Neural cell (in vitro differentiated cells): ENCODE data around the gene METAP2. TPM values are rescaled to one million over a fixed set of nuclear protein-coding genes. Genes with fewer than 3 reads are reported as not detected.

Source experiments
- H2AFZ ChIP-seq: fragments of 200-600, 300-800 bp; sonication (generic), shearing (Covaris generic); 2 replicates; pipeline ENCODE4 v1.6.0; 2014; ENCODE audit warnings: low read depth, mild to moderate bottlenecking, antibody characterized with exemption, low read length, moderate library complexity
- H3F3A ChIP-seq: fragments of 200-600 bp; shearing (Covaris generic); 2 replicates; pipeline ENCODE4 v1.6.1; 2016; ENCODE audit warnings: mild to moderate bottlenecking, moderate library complexity, mixed read lengths, antibody characterized with exemption, low read length; ENCODE audit not compliant: insufficient read depth, poor library complexity, severe bottlenecking
- H3K27ac ChIP-seq: fragments of 200-600, 300-800 bp; sonication (generic), shearing (Covaris generic); 2 replicates; pipeline ENCODE4 v1.5.1; 2014; ENCODE audit warnings: mild to moderate bottlenecking, low read length, moderate library complexity
- H3K27me3 ChIP-seq: fragments of 300-800, 200-600 bp; sonication (generic), shearing (Covaris generic); 2 replicates; pipeline ENCODE4 v1.6.0; 2014; ENCODE audit warnings: mild to moderate bottlenecking, low read depth, low read length, moderate library complexity; ENCODE audit not compliant: insufficient read depth
- H3K36me3 ChIP-seq: fragments of 300-800, 200-600 bp; sonication (generic), shearing (Covaris generic); 2 replicates; pipeline ENCODE4 v1.5.1; 2014; ENCODE audit warnings: mild to moderate bottlenecking, antibody characterized with exemption, low read length, moderate library complexity; ENCODE audit not compliant: insufficient read depth
- H3K4me2 ChIP-seq: fragments of 300-800, 200-600 bp; sonication (generic), shearing (Covaris generic); 2 replicates; pipeline ENCODE4 v1.6.0; 2014; ENCODE audit warnings: mild to moderate bottlenecking, low read length
- H3K4me3 ChIP-seq: fragments of 300-800, 200-600 bp; sonication (generic), shearing (Covaris generic); 2 replicates; pipeline ENCODE4 v1.5.1; 2014; ENCODE audit warnings: mild to moderate bottlenecking, low read length, moderate library complexity
- H3K79me2 ChIP-seq: fragments of 200-600 bp; shearing (Covaris generic); replicated peaks from 2 replicates; pipeline ENCODE4 v1.6.0; 2014; ENCODE audit warnings: mild to moderate bottlenecking, low read length, moderate library complexity; ENCODE audit not compliant: insufficient read depth
- H3K9ac ChIP-seq: fragments of 300-800, 200-600 bp; sonication (generic), shearing (Covaris generic); 2 replicates; pipeline ENCODE4 v1.6.1; 2016; ENCODE audit warnings: mild to moderate bottlenecking, low read length, mixed read lengths
- H3K9me2 ChIP-seq: fragments of 200-600 bp; shearing (Covaris generic); 2 replicates; pipeline ENCODE4 v1.6.1; 2016; ENCODE audit warnings: mild to moderate bottlenecking, low read length, mixed read lengths; ENCODE audit not compliant: insufficient read depth
- H3K9me3 ChIP-seq: fragments of 200-600, 300-800 bp; sonication (generic), shearing (Covaris generic); 2 replicates; pipeline ENCODE4 v1.6.1; 2016; ENCODE audit warnings: mild to moderate bottlenecking, mixed run types, low read length, moderate library complexity, mixed read lengths
- H4K20me1 ChIP-seq: fragments of 200-600 bp; shearing (Covaris generic); 2 replicates; pipeline ENCODE4 v1.6.1; 2016; ENCODE audit warnings: mild to moderate bottlenecking, mixed run types; ENCODE audit not compliant: insufficient read depth
- EP300 ChIP-seq: fragments of 450-650 bp; conservative IDR thresholded peaks from 2 replicates; pipeline ENCODE4 v1.6.1; 2014; ENCODE audit warnings: antibody characterized with exemption, mild to moderate bottlenecking, moderate library complexity; ENCODE audit not compliant: poor library complexity, severe bottlenecking
- EZH2 ChIP-seq: fragments of 200-600, 300-800 bp; shearing (Covaris generic), sonication (generic); IDR thresholded peaks from 2 replicates; pipeline ENCODE4 v1.6.1; 2014; ENCODE audit warnings: antibody characterized with exemption, low read length, borderline replicate concordance, mild to moderate bottlenecking; ENCODE audit not compliant: insufficient read depth, poor library complexity, severe bottlenecking
- MXI1 ChIP-seq: fragments of 450-650 bp; conservative IDR thresholded peaks from 2 replicates; pipeline ENCODE4 v1.6.1; 2014; ENCODE audit warnings: antibody characterized with exemption, mild to moderate bottlenecking; ENCODE audit not compliant: poor library complexity, severe bottlenecking
- POLR2AphosphoS5 ChIP-seq: IDR thresholded peaks from 2 replicates; pipeline ENCODE4 v1.6.1; 2012
- RAD21 ChIP-seq: fragments of 450-650 bp; conservative IDR thresholded peaks from 2 replicates; pipeline ENCODE4 v1.6.1; 2014; ENCODE audit warnings: antibody characterized with exemption, mild to moderate bottlenecking, moderate library complexity
- SMC3 ChIP-seq: fragments of 450-650 bp; conservative IDR thresholded peaks from 2 replicates; pipeline ENCODE4 v1.6.1; 2014; ENCODE audit warnings: antibody characterized with exemption, mild to moderate bottlenecking, moderate library complexity; ENCODE audit not compliant: poor library complexity
- TAF1 ChIP-seq: IDR thresholded peaks from 2 replicates; pipeline ENCODE4 v1.6.1; 2012; ENCODE audit warnings: low read depth
- polyA plus RNA-seq: library from polyadenylated mRNA; depleted of rRNA; stranded (reverse); fragments of >200 nt; gene quantifications from 2 replicates; pipeline ENCODE4 v1.2.3, GENCODE V29; 2014
- TF ChIP-seq, protein P1 (sequence below): fragments of 450-650 bp; IDR thresholded peaks from 2 replicates; pipeline ENCODE4 v1.5.1; 2014; ENCODE audit warnings: antibody characterized with exemption, mild to moderate bottlenecking, moderate library complexity; ENCODE audit not compliant: poor library complexity, severe bottlenecking
- TF ChIP-seq, protein P2 (sequence below): IDR thresholded peaks from 2 replicates; pipeline ENCODE4 v1.6.1; 2012; ENCODE audit warnings: borderline replicate concordance

METAP2 gene
- polyA plus RNA-seq, 1 donor from 2014 or later, result 78.0 TPM

DNA sequence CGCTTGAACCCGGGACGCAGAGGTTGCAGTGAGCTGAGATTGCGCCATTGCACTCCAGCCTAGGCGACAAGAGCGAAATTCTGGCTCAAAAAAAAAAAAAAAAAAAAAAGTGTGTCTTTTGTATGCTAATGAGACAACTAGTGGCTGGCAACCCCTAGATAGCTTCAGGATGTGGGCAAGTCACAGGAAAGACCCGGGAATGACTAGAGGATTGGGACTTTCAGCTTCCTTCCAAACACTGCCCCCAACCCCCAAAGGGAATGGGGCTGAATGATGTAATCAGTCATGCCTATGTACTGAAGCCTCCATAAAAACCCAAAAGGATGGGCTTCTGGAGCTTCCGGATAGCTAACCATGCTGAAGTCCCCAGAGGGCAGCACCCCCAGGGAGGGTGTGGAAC is 48.7 kb downstream of the METAP2 start:
- Histone ChIP-seq H3K9me2 (no peaks in the 10 kb centered on the region), H3K9ac (no peak overlapping the region), H3K27me3 (no peaks in the 10 kb centered on the region), H3K4me2 (no peak overlapping the region), H2AFZ (no peak overlapping the region), H3K9me3 (no peaks in the 10 kb centered on the region), H3K27ac (no peak overlapping the region), H4K20me1 (no peaks in the 10 kb centered on the region), H3K36me3 (no peaks in the 10 kb centered on the region), H3K79me2 (no peaks in the 10 kb centered on the region), H3K4me3 (no peak overlapping the region), H3F3A (no peaks in the 10 kb centered on the region)
- TF ChIP-seq SMC3 (no peak), POLR2AphosphoS5 (no peak)

DNA sequence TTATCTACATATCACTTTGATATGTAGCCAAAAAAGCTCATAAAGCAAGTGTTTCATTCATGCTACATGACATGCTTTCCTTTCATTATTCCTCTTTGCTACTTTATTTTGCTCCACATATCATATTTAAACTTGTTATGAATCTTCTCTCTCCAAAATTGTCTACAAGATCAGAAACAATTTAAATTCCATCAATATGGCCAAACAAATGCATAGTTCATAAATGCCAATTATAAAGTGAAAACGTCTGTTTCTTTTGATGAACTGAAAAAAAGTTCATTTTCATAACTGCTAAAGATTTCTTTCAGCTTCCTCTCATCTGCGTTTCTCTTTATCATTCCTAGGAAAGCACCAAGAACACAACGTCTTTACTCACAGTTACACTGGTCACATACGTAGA is 54.5 kb downstream of the METAP2 start:
- Histone ChIP-seq H2AFZ (no peak overlapping the region), H3K36me3 (no peaks in the 10 kb centered on the region), H3K27me3 (no peaks in the 10 kb centered on the region), H3K27ac (no peak overlapping the region), H3K4me3 (no peak overlapping the region), H3K9me2 (no peaks in the 10 kb centered on the region), H3K9ac (no peak overlapping the region), H3K4me2 (no peak overlapping the region), H3K79me2 (no peaks in the 10 kb centered on the region), H3K9me3 (no peaks in the 10 kb centered on the region), H4K20me1 (no peaks in the 10 kb centered on the region), H3F3A (no peaks in the 10 kb centered on the region)
- TF ChIP-seq TAF1 (no peak), EP300 (no peak), SMC3 (no peak), EZH2 (no peak), RAD21 (no peak), MXI1 (no peak), POLR2AphosphoS5 (no peak)
- TF ChIP-seq, protein P1, sequence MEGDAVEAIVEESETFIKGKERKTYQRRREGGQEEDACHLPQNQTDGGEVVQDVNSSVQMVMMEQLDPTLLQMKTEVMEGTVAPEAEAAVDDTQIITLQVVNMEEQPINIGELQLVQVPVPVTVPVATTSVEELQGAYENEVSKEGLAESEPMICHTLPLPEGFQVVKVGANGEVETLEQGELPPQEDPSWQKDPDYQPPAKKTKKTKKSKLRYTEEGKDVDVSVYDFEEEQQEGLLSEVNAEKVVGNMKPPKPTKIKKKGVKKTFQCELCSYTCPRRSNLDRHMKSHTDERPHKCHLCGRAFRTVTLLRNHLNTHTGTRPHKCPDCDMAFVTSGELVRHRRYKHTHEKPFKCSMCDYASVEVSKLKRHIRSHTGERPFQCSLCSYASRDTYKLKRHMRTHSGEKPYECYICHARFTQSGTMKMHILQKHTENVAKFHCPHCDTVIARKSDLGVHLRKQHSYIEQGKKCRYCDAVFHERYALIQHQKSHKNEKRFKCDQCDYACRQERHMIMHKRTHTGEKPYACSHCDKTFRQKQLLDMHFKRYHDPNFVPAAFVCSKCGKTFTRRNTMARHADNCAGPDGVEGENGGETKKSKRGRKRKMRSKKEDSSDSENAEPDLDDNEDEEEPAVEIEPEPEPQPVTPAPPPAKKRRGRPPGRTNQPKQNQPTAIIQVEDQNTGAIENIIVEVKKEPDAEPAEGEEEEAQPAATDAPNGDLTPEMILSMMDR, result no peak
- TF ChIP-seq, protein P2, sequence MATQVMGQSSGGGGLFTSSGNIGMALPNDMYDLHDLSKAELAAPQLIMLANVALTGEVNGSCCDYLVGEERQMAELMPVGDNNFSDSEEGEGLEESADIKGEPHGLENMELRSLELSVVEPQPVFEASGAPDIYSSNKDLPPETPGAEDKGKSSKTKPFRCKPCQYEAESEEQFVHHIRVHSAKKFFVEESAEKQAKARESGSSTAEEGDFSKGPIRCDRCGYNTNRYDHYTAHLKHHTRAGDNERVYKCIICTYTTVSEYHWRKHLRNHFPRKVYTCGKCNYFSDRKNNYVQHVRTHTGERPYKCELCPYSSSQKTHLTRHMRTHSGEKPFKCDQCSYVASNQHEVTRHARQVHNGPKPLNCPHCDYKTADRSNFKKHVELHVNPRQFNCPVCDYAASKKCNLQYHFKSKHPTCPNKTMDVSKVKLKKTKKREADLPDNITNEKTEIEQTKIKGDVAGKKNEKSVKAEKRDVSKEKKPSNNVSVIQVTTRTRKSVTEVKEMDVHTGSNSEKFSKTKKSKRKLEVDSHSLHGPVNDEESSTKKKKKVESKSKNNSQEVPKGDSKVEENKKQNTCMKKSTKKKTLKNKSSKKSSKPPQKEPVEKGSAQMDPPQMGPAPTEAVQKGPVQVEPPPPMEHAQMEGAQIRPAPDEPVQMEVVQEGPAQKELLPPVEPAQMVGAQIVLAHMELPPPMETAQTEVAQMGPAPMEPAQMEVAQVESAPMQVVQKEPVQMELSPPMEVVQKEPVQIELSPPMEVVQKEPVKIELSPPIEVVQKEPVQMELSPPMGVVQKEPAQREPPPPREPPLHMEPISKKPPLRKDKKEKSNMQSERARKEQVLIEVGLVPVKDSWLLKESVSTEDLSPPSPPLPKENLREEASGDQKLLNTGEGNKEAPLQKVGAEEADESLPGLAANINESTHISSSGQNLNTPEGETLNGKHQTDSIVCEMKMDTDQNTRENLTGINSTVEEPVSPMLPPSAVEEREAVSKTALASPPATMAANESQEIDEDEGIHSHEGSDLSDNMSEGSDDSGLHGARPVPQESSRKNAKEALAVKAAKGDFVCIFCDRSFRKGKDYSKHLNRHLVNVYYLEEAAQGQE, result no peak

DNA sequence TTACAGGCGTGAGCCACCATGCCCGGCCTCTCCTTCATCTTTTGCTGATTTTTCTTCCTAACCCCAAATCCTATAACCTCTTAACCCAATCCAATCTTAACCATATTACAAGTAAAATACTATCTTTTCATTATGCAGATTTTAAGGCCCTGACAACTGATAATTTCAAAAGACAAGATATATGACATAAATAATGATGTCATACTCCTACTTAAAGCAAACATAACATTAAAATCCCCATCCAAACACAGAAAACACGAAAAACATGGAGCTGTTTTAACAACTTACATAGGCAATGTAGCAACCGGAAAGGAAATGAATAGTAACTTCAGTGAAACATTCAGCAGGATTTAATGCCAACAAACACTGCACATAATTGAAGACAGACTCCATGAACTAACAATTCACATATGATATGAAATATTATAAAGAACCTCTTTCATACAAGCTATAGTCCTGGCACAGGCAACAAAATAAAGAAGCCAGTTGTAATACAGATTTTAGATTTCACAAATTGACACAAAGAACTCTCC is 55.8 kb downstream of the METAP2 start:
- TF ChIP-seq EP300 (no peak), POLR2AphosphoS5 (no peak), SMC3 (no peak), RAD21 (no peak), TAF1 (no peak), EZH2 (no peak), MXI1 (no peak)
- TF ChIP-seq, protein P2, result no peak
- TF ChIP-seq, protein P1, result no peak
- H3K9me3 ChIP-seq, result no peaks in the 10 kb centered on the region
- H3F3A ChIP-seq, result no peaks in the 10 kb centered on the region
- no peak overlapping the region for H2AFZ ChIP-seq
- no peaks in the 10 kb centered on the region for H4K20me1 ChIP-seq
- H3K79me2 ChIP-seq, result no peaks in the 10 kb centered on the region
- H3K4me2 ChIP-seq, result no peak overlapping the region
- H3K9me2 ChIP-seq, result no peaks in the 10 kb centered on the region
- no peak overlapping the region for H3K27ac ChIP-seq
- H3K9ac ChIP-seq, result no peak overlapping the region
- H3K4me3 ChIP-seq, result no peak overlapping the region
- no peaks in the 10 kb centered on the region for H3K27me3 ChIP-seq
- H3K36me3 ChIP-seq, result no peaks in the 10 kb centered on the region
